ENCODE data around the gene PDZK1IP1. TPM values are rescaled to one million over a fixed set of nuclear protein-coding genes. Genes with fewer than 3 reads are reported as not detected.

PDZK1IP1 gene
- total RNA-seq, 2 donors from 2014 or later: not detected

DNA sequence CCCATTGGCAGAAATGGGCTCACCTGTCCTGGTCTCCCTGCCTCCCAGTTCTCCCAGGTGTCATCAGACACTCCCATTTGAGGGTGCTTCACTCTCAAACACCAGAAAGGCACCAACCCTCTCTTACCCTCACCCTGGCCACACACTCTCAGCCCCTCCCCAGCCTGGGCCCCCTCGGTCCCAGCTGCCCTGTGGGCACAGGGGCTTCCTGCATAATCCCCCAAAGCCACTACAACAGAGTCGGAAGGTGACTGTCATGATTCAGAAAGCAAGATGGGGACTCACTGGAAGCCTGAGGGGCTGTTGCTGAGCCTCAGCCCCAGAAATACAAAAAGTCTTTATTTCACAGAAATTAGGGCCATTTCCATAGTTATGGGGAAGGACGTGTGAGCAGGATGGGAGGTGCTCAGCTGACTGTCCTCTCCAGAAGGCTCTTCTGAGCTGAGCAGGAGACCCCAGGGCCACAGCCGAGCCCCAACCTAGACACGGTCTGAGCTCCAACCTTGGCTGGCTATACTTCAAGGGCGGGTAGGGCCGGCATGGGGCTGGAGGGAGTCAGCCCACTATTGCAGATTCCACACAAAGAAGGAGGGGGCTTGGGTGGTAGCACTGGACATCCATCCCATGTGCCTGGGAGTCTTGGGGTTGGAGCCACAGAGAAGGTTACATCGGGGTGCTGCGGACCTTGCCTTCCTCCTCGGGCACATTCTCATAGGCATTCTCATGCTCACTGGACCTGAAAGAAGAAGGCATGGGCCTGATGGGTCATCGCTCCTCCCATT lies 6.3 kb downstream of the PDZK1IP1 start:
- no peak overlapping the region for H3K4me3 Mint-ChIP-seq
- peaks cover 26% of the 10 kb centered on the region for H3K27me3 Mint-ChIP-seq
- ATAC-seq (replicated peaks): no peak
- H3K9me3 Mint-ChIP-seq: no peaks in the 10 kb centered on the region
- no peak overlapping the region for H3K27ac Mint-ChIP-seq
- peaks cover 9% of the 10 kb centered on the region for H3K4me1 Mint-ChIP-seq
- no peaks in the 10 kb centered on the region for H3K36me3 Mint-ChIP-seq (ENCODE audit: low read depth)

DNA sequence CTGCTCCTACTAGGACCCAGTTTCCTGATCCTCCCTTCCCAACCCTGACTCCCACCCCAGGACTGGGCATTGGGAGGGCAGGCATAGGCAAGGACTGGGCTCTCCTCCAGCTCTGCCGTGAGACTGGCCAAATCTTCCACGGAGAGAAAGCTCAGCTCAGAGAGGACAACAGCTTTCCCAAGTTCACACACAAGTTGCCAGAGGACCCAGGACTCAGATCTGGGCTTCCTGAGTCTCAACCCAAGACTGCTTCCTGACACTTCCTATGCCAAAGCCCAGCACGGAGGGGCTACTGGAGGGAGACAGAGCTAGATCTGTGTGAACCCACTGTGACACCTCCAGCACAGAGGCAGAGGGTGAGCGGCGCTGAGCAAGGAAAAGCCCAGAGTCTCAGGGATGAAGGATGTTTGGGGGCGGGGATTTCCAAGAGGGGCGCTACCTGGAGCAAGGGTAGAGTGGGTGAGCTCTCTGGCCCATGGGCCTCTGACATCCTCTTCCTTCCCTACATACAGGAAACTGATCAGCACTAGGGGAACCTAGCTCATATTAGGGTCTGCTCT lies 7.1 kb downstream of the PDZK1IP1 start:
- no peak for ATAC-seq (replicated peaks)
- peaks cover 30% of the 10 kb centered on the region for H3K27me3 Mint-ChIP-seq
- H3K4me3 Mint-ChIP-seq: no peak overlapping the region
- no peak overlapping the region for H3K27ac Mint-ChIP-seq
- no peaks in the 10 kb centered on the region for H3K36me3 Mint-ChIP-seq (ENCODE audit: low read depth)
- H3K9me3 Mint-ChIP-seq: no peaks in the 10 kb centered on the region
- H3K4me1 Mint-ChIP-seq: peaks cover 9% of the 10 kb centered on the region

DNA sequence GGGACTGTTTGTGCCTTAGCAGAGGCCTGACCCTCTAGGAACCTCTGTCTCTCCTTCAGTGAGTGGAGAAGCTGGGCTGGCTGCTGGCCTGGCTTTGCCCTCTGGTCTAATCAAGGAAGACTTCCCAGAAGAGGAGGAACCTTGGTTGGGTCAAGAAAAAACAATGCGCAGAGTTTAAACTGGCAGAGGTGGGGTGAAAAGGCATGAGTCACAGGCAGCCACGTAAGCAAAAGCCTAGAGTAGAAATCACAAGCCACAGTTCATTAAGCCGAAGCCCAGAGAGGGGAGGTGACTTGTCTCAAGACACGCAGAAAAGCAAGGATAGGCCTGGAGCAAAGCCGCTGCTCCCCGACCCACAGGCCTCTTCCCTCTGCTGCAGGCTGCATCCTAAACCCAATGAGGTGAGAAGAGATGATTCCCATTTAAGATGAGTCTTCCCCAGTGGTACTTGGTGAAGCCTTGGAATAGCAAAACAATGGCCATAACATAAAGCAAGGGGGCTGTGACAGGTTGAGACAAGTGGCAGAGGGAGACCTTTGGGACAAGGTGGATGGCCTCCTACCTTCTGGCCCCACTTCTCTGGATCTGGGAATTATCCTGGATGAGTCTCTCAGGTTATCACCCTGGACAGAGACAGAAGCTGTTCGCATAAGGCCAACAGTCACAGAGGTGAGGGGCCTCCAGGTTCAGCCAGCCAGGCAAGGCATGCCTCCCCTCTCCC lies 7.7 kb downstream of the PDZK1IP1 start:
- no peaks in the 10 kb centered on the region for H3K9me3 Mint-ChIP-seq
- peaks cover 30% of the 10 kb centered on the region for H3K27me3 Mint-ChIP-seq
- no peak overlapping the region for H3K4me3 Mint-ChIP-seq
- H3K36me3 Mint-ChIP-seq (ENCODE audit: low read depth): no peaks in the 10 kb centered on the region
- H3K27ac Mint-ChIP-seq: no peak overlapping the region
- H3K4me1 Mint-ChIP-seq: peaks cover 9% of the 10 kb centered on the region
- no peak for ATAC-seq (replicated peaks)

DNA sequence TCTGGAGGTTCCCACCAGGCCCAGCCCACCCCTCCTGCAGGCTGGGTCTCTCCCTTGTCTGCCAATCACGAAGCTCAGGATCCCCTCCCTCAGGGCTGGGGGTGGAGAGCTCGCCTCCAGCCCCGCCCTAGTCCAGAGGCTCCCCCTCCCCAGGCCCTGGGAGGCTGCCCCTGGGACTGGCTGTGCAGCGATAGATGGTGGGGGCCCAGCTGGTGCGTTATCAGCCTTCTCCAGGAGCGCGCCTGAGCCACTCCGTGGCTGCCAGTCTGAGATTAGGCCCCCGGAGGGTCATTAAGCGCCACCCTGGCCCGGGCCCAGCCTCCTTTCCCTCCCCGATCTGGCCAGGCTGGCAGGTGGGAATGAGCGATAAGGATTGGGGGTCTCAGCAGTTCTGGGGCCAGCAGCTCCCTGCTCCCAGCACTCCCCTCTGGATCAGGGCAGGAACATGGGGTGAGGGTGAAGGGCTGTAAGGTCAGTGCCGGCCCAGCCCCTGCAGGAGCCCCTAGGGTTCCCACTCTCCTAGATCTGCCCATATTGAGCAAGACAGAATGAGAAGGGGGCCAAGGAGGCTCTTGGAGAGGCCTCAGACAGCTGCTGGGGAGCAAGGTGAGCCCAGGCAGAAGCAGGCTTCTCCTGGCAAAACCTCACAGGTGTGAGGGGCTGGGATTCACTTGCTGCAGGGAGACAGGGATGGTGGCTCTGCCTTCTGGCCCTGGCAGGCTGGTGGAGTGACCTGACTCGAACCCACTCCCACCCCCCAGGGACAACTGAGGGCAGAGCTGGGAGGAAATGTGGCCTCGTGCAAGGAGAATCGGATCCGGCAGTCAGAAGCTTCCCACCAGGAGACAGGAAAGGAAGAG lies 8.5 kb downstream of the PDZK1IP1 start:
- no peaks in the 10 kb centered on the region for H3K36me3 Mint-ChIP-seq (ENCODE audit: low read depth)
- ATAC-seq (replicated peaks): no peak
- peaks cover 9% of the 10 kb centered on the region for H3K4me1 Mint-ChIP-seq
- peaks cover 30% of the 10 kb centered on the region for H3K27me3 Mint-ChIP-seq
- H3K27ac Mint-ChIP-seq: no peak overlapping the region
- H3K4me3 Mint-ChIP-seq: no peak overlapping the region
- H3K9me3 Mint-ChIP-seq: no peaks in the 10 kb centered on the region

DNA sequence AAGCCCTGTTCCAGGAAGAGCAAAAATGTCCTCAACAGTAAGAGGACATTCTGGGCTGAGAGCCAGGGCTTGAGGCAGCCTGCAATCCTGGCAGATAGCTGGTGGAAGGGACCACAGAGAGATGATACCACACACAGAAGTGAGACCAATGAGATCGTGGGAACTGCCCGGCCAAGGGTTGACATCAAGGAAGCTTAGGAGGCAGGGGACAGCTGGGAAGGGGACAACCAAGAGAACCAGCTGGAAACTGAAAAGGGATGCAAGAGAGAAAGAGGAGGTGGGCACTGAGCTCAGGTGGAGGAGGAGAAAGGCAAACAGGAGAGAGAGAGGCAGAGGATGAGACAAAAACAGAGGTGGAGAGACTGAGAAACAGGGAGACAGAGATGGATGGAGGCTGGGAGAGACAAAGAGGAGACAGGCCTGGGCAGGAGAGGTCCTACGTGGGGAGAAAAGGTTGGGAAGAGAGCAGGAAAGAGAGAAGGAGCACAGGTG lies 9.2 kb downstream of the PDZK1IP1 start:
- H3K9me3 Mint-ChIP-seq: no peaks in the 10 kb centered on the region
- no peaks in the 10 kb centered on the region for H3K36me3 Mint-ChIP-seq (ENCODE audit: low read depth)
- H3K4me1 Mint-ChIP-seq: peaks cover 10% of the 10 kb centered on the region
- H3K27ac Mint-ChIP-seq: no peak overlapping the region
- no peak overlapping the region for H3K4me3 Mint-ChIP-seq
- ATAC-seq (replicated peaks): no peak
- H3K27me3 Mint-ChIP-seq: peaks cover 37% of the 10 kb centered on the region

DNA sequence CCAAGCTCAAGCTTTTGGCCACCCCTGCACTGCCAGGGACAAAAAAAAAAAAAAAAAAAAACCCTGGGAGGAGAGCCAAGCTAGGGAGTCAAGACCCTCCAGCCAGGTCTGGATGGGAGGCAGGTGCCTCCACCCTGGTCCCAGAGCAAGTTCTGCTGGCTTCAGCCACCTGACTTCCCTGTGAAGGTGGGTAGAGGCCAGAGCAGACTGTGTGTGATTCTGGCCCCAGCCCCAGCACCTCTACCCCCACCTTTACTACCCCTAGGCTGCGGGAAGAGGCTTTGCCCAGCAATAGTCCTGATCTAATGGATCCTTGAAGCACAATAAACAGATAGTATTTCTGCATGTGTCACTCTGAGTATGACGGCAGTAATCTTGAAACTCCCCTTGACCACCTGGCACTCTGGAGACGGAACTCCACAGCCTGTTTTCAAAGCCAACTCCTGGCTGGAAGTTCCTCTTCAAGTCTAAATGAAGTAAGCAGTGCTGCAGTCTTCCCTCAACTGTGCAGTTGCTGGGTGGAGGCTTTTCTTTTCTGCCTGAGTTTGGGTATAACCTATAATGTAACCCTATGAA lies 9.8 kb downstream of the PDZK1IP1 start:
- Mint-ChIP-seq H3K4me3 (peak overlapping the region; percentile 79), H3K9me3 (no peaks in the 10 kb centered on the region), H3K27ac (no peak overlapping the region), H3K36me3 (ENCODE audit: low read depth) (no peaks in the 10 kb centered on the region), H3K4me1 (peaks cover 16% of the 10 kb centered on the region), H3K27me3 (peaks cover 43% of the 10 kb centered on the region)
- ATAC-seq (replicated peaks): no peak

DNA sequence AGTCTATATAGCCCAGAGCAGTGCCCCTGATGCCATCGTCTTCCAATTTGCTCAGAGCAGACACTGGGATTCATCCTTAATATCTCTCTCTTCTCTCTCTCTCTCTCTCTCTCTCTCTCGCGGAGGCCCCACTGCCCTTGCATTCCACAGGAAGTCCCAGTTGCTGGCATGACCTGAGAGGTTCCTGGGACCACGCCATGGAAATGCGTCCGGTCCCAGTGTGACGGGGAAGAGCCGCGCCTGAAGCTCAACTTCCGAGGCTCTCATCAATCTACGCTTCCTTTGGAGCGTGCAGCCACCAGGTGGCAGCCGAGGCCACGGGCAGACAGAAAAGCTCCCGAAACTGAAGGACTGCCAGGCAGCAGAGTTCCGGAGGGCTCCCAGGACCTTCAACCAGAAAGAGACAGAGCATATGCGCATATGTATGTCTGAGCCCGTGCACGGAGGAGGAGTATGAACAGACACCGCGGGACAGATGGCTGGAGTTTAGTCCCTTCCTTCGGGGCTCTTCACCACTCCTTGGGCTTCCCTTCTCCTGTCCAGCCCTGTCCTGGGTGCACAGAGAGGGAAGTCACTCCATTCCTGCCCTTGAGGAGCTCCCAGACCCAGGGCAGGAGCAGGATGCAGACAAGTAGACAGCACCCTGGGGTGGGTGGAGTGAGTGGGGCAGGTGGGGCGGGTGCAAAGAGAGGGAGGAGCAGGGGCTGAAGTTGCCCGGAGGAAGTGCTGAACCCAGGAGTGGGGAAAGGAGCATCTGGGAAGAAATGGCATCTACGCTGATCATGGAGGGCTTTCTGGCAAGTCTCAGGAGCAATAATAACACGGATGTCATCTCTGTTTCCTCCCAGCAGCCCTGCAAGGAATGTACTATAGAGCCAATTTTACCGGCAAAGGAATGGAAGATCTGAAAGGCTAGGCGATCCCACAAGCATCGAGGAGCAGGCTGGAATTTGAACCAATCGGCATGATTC lies 10.5 kb downstream of the PDZK1IP1 start:
- H3K4me1 Mint-ChIP-seq: peaks cover 18% of the 10 kb centered on the region
- H3K27me3 Mint-ChIP-seq: peaks cover 44% of the 10 kb centered on the region
- H3K4me3 Mint-ChIP-seq: peak overlapping the region; percentile 79
- no peaks in the 10 kb centered on the region for H3K9me3 Mint-ChIP-seq
- peak; percentile 90 for ATAC-seq (replicated peaks)
- H3K27ac Mint-ChIP-seq: peak overlapping the region; percentile 79
- H3K36me3 Mint-ChIP-seq (ENCODE audit: low read depth): no peaks in the 10 kb centered on the region

DNA sequence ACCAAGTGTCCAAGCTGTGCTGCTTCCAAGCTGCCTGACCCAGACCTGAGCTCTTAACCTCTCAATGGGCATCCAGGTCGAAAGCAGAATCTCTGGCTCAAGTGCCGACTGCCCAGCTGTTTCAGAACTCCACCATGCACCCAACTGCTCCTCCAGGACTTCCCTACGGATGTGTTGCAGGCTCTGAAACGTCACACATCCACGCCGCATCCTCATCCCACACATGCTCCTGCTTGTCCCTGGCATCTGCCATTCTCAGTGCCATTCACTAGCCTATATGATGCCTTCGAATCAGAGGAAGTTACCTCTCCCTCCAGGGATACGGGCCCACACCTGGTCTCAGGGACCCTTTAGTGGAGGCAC lies 11.2 kb downstream of the PDZK1IP1 start:
- Mint-ChIP-seq H3K36me3 (ENCODE audit: low read depth) (no peaks in the 10 kb centered on the region), H3K27ac (peak overlapping the region; percentile 79), H3K4me3 (peak overlapping the region; percentile 79), H3K27me3 (peaks cover 46% of the 10 kb centered on the region), H3K4me1 (peaks cover 18% of the 10 kb centered on the region), H3K9me3 (no peaks in the 10 kb centered on the region)
- no peak for ATAC-seq (replicated peaks)

DNA sequence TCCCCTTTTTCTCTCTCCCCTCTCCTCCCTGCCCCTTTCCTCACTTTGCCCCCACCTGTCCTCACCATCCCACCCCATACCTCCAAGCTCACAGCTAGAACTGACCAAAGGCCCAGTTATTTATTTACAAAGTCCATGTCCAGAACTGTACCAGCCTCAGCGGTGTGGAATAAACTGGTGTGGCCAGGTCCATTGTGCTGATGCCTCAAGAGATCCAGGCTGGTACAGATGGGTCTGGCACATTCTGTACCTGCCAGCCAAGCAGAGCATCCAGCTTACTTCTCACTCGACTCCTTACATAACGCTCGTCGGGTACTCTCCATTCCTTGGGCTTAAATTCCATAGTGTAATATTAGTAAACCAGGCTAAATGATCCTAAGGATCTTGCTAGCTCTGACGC lies 11.8 kb downstream of the PDZK1IP1 start:
- H3K4me3 Mint-ChIP-seq: no peak overlapping the region
- peaks cover 18% of the 10 kb centered on the region for H3K4me1 Mint-ChIP-seq
- H3K9me3 Mint-ChIP-seq: no peaks in the 10 kb centered on the region
- H3K27me3 Mint-ChIP-seq: peaks cover 44% of the 10 kb centered on the region
- no peak for ATAC-seq (replicated peaks)
- no peak overlapping the region for H3K27ac Mint-ChIP-seq
- no peaks in the 10 kb centered on the region for H3K36me3 Mint-ChIP-seq (ENCODE audit: low read depth)

DNA sequence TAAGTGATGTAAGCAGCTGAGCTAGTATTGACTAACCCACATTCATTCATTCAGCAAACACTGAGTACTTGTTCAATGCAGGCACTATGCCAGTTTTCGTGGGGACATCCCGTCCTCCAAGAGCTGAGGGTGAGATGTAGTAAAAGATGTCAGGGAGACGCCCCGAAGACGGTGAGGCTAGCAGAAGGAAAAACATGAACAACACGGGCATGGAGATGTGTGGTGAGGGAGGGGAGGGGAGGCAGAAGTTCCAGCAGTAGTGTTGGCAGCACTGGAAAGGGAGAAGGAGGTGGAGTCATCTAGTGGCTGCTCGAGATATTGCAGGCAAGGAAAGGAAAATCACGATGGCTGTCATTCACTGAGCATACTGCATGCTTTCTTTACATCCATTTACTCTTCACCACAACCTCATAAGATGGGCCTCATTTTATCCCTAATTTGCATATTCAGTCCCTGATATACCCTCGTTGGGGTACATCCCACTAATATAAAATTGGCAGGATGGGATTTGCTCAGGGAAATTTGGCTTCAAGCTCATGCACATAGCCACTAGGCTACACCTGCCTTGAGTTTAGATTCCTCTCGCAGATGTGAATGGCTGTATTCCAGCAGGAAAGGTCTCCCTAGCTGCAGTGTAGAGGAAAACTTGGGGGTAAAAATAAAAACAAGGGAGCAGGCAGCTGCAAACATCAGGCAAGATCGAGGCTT lies 14.5 kb downstream of the PDZK1IP1 start:
- Mint-ChIP-seq H3K4me3 (no peak overlapping the region), H3K9me3 (no peaks in the 10 kb centered on the region), H3K36me3 (ENCODE audit: low read depth) (no peaks in the 10 kb centered on the region), H3K27me3 (peaks cover 38% of the 10 kb centered on the region), H3K4me1 (peaks cover 18% of the 10 kb centered on the region), H3K27ac (no peak overlapping the region)
- peak; percentile 35 for ATAC-seq (replicated peaks)

DNA sequence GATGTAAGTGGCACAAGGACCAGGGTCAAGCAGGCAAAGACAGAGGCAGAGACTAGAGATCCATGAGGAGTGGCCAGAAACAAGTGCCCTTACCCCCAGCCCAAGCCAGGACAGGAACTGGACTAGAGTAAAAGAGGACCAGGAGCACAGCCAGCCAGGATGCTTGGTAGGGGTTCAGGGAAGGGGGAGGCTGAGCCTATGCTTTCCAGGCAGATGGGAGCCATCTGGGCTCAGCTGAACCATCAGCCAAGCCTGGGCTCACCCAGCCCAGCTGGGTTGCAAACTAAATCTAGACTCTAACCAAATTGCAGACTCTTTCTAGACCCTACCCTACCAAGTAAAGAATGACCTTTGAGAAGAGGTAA lies 15.2 kb downstream of the PDZK1IP1 start:
- H3K27me3 Mint-ChIP-seq: peaks cover 33% of the 10 kb centered on the region
- H3K4me1 Mint-ChIP-seq: peaks cover 17% of the 10 kb centered on the region
- no peak for ATAC-seq (replicated peaks)
- no peaks in the 10 kb centered on the region for H3K9me3 Mint-ChIP-seq
- no peak overlapping the region for H3K27ac Mint-ChIP-seq
- H3K36me3 Mint-ChIP-seq (ENCODE audit: low read depth): no peaks in the 10 kb centered on the region
- no peak overlapping the region for H3K4me3 Mint-ChIP-seq

DNA sequence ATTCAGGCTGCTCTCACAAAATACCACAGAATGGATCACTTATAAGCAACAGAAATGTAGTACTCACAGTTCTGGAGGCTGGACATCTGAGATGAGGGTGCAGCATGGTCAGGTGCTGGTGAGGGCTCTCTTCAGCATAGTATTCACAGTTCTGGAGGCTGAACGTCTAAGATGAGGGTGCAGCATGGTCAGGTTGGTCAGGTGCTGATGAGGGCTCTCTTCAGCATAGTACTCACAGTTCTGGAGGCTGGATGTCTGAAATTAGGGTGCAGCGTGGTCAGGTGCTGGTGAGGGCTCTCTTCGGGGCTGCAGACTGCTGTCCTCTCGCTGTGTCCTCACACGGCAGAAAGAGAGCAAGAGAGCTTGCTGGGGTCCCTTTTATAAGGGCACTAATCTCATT lies 17.1 kb downstream of the PDZK1IP1 start:
- H3K4me3 Mint-ChIP-seq: no peak overlapping the region

DNA sequence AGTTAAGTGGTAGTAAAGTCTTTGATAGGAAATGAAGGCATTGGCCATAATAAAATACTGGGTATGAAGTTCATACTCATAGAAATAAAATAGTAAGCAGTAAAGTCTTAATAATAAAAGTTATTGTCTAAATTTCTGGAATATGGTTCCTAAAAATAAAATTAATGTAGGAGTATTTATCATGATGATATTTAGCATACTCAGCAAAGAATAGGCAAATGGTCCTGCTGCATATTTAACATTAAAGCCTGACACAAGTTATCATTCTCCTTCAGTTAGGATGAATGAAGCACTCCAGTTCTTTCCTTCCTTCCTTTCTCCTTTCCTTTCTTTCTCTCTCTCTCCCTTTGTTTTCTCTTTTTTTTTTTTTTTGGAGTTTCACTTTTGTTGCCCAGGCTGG lies 25.3 kb downstream of the PDZK1IP1 start:
- Mint-ChIP-seq H3K36me3 (ENCODE audit: low read depth) (no peaks in the 10 kb centered on the region), H3K4me1 (no peaks in the 10 kb centered on the region), H3K9me3 (no peaks in the 10 kb centered on the region), H3K27ac (no peak overlapping the region), H3K4me3 (no peak overlapping the region), H3K27me3 (peaks cover 46% of the 10 kb centered on the region)
- no peak for ATAC-seq (replicated peaks)

More for the DNA sequence above, 17.1 kb downstream of the PDZK1IP1 start:
- Mint-ChIP-seq H3K27ac (no peak overlapping the region), H3K27me3 (peaks cover 30% of the 10 kb centered on the region), H3K4me1 (peaks cover 8% of the 10 kb centered on the region), H3K9me3 (no peaks in the 10 kb centered on the region), H3K36me3 (ENCODE audit: low read depth) (no peaks in the 10 kb centered on the region)
- no peak for ATAC-seq (replicated peaks)

All from activated T-helper 17 cell treated with anti-CD3 and anti-CD28 coated beads, Interleukin-2, amount 50 U/mL, for 72 hours (primary cell).